ENCODE measurements around the gene ZNF536.

The ZNF536 gene

GRCh38 chr19:30335306-30335886 lies 36.8 kb upstream of the ZNF536 start:
- H3K4me3 ChIP-seq (replicated peaks; ENCODE audit: low read depth, low read length) = no peak overlapping the region
- DNase-seq (ENCODE audit: extremely low read depth, low read depth) = no peak
- TF ChIP-seq CTCF (IDR thresholded peaks at IDR 0.05; ENCODE audit: low read depth, low read length, missing control alignments) = no peak

DNA sequence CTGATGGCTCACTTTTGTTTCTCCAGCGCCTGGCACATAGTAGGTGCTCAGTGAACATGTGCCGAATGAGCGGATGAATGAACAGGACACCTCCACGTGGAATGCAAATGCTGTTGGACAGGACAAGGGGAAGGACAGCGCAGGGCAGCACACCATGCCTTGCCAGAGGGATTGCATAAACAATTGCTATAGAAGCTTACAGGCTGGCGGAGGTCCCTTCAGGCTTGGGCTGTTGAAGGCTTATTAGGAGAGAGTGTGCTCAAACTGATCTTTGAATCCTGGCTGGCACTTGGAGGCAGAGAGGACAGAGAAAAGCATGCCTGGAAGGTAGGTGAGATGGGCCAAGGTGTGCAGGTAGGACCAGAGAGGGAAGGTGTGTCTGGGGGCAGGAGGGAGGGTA lies 35.9 kb upstream of the ZNF536 start:
- no peak for DNase-seq (ENCODE audit: extremely low read depth, low read depth)
- TF ChIP-seq CTCF (IDR thresholded peaks at IDR 0.05; ENCODE audit: low read depth, low read length, missing control alignments) = no peak
- H3K4me3 ChIP-seq (replicated peaks; ENCODE audit: low read depth, low read length) = no peak overlapping the region

DNA sequence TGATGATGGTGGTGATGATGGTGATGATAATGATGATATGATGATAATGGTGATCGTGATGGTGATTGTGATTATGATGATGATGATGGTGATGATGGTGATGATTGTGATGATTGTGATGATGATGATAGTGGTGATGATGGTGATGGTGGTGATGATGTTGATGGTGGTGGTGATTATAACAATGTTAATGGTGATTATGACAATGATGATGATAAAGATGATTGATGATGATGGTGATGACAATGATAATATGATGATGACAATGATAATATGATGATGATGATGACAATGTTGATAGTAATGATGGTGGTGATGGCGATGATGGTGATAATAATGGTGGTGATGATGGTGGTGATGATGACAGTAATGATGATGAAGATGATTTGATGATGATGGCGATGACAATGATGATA lies 34.1 kb upstream of the ZNF536 start:
- TF ChIP-seq CTCF (IDR thresholded peaks at IDR 0.05; ENCODE audit: low read depth, low read length, missing control alignments) = no peak
- DNase-seq (ENCODE audit: extremely low read depth, low read depth) = no peak

GRCh38 chr19:30338878-30339623 lies 33.1 kb upstream of the ZNF536 start:
- no peak for TF ChIP-seq CTCF (IDR thresholded peaks at IDR 0.05; ENCODE audit: low read depth, low read length, missing control alignments)
- no peak overlapping the region for H3K4me3 ChIP-seq (replicated peaks; ENCODE audit: low read depth, low read length)
- DNase-seq (ENCODE audit: extremely low read depth, low read depth) = no peak

More for the DNA sequence above, 34.1 kb upstream of the ZNF536 start:
- H3K4me3 ChIP-seq (replicated peaks; ENCODE audit: low read depth, low read length) = no peak overlapping the region

GRCh38 chr19:30339624-30340525 lies 32.3 kb upstream of the ZNF536 start:
- DNase-seq (ENCODE audit: extremely low read depth, low read depth) = no peak
- TF ChIP-seq CTCF (IDR thresholded peaks at IDR 0.05; ENCODE audit: low read depth, low read length, missing control alignments) = no peak

GRCh38 chr19:30340771-30341561 lies 31.2 kb upstream of the ZNF536 start:
- no peak overlapping the region for H3K4me3 ChIP-seq (replicated peaks; ENCODE audit: low read depth, low read length)
- TF ChIP-seq CTCF (IDR thresholded peaks at IDR 0.05; ENCODE audit: low read depth, low read length, missing control alignments) = no peak
- DNase-seq (ENCODE audit: extremely low read depth, low read depth) = no peak

More at GRCh38 chr19:30339624-30340525, 32.3 kb upstream of the ZNF536 start:
- H3K4me3 ChIP-seq (replicated peaks; ENCODE audit: low read depth, low read length) = no peak overlapping the region

Data from HFF-Myc (cell line).